ENCODE measurements around the gene GLTP. TPM values are rescaled to one million over a fixed set of nuclear protein-coding genes. Genes with fewer than 3 reads are reported as not detected.
A peak's percentile ranks its signal among the peaks of the same experiment; 100 is the strongest.
"Not testable (repeated sequence)": the region's sequence is repeated elsewhere in the genome, so short reads cannot be mapped to it uniquely, and the experiment has no call there.

Gene GLTP
- total RNA-seq, 1 donor from 2014 or later, result 45.6 TPM

DNA sequence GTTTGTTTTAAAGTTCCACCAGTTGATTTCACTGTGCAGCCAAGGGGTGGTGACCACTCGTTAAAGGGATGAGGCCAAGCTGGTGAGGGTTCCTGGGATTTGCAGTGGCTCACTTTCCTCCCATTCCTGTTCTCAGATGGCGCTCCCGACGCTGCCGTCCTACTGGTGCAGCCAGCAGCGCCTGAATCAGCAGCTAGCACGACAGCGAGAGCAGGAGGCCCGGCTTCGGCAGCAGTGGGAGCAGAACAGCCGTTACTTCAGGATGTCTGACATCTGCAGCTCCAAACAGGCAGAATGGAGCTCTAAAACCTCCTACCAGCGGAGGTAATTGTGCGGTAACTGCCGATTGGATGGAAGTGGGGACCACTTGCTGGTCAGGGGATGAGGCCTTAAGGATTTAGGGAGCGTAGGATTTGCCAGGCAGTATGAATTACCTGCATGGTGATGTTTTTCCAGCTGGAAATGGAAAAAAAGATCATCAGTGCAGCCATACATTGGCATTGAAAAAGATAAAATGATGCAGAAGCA, 22.6 kb upstream of the GLTP start:
- DNase-seq (ENCODE audit: low read depth in 2 of 2), result no peak

DNA sequence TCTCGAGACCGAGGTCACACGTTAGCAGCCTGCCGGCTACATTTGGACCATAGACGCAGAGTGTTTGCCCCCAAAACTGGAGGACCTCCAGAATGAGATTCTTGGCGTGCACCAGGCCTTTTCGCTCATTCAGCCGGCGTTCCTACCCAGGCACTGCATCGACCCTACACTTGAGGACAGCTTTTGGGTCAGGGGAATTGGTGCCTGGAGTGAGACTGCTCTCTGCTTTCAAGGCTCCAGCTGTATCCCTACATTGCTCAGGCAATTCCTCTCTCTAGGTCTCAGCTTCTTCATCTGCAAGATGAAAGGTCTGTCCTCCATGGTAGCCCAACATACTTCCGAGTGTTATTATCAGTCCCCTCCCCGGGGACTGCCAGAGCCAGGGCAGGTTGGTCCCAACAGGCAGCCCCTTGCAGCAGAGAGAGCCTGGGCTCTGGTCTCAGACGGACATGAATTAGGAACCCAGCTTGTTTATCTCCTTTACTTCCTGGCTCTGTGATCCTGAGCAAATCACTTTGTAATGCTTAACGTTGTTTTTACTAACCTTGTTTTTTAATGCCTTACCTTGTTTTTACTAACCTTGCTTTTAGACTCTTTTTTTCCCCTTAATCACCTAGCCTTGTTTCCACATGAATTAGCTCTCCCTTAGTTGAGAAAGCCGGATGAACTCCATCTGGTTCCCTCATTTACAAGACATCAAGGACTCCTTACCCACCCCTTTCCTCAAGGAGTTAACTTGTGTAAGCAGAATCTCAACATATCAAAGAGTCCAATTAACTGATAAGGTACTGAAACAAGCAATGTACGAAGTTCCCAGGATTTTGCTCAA, 20.6 kb upstream of the GLTP start:
- no peak for DNase-seq (ENCODE audit: low read depth in 2 of 2)

DNA sequence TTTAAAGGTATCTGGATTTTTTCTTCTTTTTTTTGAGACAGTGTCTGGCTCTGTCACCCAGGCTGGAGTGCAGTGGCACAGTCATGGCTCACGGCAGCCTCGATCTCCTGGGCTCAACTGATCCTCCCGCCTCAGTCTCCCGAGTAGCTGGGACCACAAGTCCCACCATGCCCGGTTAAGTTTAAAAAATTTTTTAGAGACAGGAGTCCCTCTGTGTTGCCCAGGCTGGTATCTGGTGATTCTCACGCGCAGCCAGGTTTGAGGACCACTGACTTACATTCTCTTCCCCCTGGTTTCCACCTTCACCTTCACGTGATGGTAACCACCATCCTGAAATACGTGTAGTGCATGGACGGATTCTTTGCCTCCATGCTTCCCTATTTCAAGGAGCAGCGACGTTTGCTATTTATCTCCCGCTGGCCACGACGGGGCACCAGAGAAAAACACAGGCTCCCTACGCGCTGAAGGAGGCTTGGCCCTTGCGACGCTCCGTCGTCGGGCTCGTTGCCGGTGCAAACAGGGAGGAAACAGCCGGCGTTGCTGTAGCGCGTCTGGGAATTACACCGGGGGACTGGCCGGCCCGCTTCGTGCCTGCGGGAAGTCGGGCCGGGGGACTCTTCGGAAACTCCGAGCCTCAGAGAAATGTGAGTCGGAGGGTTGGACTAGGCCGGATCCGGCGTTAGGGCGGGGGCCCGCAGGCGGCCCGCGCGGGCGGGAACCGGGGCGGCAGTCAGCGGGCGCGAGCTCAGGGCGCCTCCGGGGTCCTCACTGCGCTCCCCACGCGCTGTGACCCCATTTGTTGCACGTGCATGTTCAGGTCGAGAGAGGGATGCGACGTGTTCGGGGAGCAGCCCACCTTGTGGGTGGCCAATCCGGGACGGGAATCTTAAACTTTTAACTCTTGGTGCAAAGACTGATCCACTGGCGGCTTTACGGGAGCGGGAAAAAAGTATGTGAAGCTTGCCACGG, 19.7 kb upstream of the GLTP start, which contains the start of gene TCHP:
TCHP (plus strand) TSS at position 492 of the 969 bp plus-strand sequence. CDS start 2,753 bp downstream, outside the sequence.
- peak; percentile 73 to 92 for DNase-seq (ENCODE audit: low read depth in 2 of 2)

DNA sequence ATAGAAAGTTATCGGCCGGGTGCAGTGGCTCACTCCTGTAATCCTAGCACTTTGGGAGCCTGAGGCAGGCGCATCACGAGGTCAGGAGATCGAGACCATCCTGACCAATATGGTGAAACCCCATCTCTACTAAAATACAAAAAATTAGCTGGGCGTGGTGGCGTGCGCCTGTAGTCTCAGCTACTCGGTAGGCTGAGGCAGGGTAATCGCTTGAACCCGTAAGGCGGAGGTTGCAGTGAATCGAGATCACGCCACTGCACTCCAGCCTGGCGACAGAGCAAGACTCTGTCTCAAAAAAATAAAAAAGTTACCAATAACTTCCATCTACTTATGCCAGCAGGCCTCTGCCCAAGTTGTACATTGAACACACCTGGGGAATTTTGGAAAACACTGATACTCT, 19.0 kb upstream of the GLTP start:
- not testable (repeated sequence) for DNase-seq (ENCODE audit: low read depth in 2 of 2)

DNA sequence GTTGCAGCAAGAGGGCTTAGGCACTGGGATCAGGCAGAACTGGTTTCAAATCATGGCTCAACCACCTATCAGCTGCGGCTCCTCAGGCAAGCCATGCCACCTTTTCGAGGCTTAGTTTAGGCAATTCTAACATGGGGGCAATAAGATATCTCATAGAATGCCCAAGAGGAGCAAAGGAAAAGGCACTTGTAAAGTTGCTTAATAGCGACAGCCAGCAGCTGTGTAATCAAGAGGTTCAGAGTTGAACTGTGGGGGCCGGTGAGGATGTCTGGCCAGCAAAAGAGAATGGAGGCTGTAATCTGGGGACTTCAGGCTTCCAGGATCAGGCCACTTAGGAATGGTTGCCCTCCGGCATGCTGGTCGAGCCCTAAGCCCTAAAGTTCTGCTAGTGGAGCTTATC, 16.7 kb upstream of the GLTP start:
- no peak for DNase-seq (ENCODE audit: low read depth in 2 of 2)

DNA sequence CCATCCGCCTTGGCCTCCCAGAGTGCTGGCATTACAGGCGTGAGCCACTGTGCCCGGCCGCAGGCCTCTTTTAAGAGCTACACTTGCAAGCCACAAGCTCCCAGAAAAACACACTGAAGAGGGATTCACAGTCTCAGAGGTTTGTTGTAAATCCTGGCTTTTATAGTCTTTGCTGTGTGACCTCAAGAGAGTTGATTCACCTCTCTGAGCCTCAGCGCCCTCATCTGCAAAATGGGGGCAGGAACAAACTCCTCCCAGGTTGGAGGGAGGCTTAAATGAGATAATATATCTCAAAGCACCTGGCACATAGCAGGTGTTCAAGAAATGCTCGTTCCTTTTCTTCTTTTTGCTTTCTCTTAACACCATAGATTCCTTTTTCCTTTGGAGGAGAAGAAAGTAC, 15.8 kb upstream of the GLTP start:
- DNase-seq (ENCODE audit: low read depth in 2 of 2), result no peak

DNA sequence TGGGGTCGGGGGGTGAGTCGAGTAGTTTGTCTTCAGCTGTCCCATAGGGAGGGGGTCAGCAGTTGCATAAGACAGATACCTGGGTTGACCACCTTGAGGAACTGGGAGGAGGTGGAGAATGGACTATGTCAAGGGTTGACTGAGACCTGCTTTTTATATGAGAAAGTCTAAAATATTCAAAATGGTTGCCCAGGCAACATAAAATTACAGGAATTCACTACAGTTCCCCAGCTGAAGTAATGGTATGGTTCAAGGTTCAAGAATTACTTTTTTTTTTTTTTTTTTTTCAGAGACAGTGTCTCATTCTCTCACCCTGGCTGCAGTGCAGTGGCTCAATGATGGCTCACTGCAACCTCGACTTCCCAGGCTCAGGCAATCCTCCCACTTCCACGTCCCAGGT, 14.6 kb upstream of the GLTP start:
- no peak for DNase-seq (ENCODE audit: low read depth in 2 of 2)

DNA sequence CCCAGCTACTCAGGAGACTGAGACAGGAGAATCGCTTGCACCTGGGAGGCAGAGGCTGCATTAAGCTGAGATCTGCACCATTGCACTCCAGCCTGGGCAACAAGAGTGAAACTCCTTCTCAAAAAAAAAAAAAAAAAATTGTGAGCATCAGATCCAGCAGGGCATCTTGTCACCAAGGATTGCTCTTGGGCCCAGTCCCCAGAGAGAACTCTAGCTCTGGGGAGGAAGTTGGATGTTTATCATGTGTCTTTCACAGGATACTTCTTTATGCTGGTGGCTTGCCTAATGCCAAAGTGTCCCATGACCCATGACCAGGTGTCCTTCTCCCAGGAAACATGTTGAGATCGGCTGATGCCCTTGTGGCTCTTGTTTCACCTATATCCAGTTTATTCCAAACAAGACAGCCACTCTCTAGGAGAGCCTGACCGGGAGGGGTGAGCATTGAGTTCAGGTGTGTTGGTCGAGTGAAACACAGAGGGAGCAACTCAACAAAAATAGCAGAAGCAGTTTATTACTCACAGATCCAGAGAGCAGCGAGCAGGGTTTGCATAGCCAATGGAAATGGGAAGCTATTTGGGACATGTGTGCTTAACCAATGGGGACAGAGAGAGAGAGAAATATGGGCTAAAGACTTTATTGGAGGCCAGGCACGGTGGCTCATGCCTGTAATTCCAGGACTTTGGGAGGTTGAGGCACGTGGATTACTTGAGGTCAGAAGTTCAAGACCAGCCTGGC, 13.1 kb upstream of the GLTP start:
- no peak for DNase-seq (ENCODE audit: low read depth in 2 of 2)

DNA sequence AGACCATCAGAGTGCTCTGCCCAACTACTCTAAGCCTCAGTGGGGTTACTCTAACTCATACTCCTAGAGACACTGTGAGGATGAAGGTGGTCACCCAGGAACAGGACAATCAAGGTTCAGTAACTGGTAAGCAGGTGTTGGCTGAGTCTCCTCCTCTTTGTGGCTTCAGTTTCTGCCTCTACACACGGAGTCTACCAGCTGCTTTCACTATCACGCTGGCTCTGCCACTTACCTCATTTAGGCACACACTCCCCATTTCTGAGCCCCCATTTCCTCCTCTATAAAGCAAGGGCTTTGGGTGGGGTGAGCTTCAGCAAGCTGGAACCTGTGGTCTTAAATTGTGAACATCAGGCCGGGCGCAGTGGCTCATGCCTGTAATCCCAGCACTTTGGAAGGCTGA, 12.4 kb upstream of the GLTP start:
- DNase-seq (ENCODE audit: low read depth in 2 of 2), result no peak

DNA sequence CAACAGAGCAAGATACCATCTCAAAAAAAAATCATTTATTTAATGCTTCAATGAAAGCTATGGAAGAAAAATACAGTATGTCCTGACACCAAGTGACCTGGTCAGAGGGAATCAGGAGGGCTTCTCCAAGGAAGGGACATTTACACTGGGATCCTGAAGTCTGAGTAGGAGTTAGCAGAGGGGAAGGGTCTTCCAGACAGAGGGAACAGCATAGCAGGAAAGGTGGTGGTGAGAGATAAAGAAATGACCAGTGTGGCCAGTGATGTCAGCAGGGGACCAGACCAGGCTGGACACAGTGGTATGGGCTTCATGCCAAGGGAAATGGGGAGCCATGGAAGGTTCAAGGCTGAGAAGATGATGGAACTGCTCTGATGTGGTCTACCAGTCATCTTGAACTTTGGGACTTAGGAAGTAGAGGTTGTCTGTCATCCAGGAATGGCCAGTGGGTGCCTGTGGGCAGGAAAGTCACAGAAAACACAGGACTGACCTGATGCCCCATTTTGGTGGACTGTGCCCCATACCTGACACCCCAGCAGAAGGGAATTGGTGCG, 11.9 kb upstream of the GLTP start:
- no peak for DNase-seq (ENCODE audit: low read depth in 2 of 2)

DNA sequence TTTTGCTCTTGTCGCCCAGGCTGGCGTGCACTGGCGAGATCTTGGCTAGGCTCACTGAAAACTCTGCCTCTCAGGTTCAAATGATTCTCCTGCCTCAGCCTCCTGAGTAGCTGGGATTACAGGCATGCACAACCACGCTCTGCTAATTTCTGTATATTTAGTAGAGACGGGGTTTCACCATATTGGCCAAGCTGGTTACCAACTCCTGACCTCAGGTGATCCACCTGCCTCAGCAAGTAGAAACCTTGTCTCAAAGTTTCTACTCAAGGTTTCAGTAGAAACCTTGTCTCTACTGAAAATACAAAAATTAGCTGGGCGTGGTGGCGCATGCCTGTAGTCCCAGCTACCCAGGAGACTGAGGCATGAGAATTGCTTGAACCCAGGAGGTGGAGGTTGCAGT, 11.4 kb upstream of the GLTP start:
- not testable (repeated sequence) for DNase-seq (ENCODE audit: low read depth in 2 of 2)

DNA sequence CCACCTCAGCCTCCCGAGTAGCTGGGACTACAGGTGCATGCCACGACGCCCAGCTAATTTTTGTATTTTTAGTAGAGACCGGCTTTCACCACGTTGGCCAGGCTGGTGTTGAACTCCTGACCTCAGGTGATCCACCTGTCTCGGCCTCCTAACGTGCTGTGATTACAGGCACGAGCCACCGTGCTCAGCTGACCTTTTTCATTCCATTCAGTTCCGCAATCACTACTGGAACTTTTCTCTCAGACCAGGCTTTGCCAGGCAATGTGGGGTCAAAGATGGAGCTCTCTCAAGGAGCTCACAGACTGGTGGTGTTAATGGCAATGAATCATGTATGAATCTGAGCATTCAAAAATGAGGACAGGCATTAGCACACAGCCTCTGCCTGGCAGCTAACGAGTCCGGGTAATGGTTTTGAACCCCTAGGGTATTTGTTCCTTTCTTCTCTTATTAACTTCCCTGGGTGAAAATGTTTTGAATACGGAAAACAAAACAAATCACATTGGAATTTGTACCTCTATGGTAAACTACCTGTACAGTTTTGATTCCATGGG, 10.4 kb upstream of the GLTP start:
- DNase-seq (ENCODE audit: low read depth in 2 of 2), result no peak

DNA sequence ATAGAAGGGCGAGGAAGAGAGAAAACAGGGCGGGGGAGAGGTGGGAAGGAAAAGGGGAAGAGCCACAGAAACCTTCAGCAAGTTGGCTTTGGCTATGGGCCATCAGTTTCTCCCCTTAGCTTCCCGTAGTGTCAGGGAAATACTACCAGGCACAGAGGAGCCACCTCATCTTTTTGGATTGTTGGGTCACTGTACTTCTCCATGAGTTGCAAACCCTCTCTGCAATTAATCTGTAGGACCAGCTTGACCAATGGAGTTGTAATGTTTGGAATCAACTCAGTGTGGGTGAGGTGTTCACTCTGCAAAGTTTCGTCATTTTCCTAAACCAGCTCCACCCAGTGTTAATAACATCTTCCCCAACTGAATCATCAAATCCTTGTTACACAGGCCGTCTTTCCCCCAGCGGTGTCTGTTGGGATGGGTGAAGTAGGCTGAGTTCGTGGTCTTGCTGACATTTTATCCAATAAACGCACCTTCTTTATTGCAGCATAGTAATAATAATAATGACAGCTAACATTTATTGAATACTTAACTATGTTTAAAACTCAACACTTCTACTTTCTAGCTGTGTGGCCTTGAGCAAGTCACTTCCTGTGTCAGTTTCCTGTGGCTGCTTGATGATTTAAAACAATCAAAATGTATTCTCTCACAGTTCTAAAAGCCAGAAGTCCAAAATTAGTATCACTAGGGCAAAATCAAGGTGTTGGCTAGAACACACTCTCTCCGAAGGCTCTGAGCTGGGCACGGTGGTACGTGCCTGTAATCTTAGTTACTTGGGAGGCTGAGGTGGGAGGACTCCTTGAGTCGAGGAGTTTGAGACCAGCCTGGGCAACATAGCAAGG, 8.1 kb upstream of the GLTP start:
- peak in 1 of 2 donors; percentile 80 for DNase-seq (ENCODE audit: low read depth in 2 of 2)

DNA sequence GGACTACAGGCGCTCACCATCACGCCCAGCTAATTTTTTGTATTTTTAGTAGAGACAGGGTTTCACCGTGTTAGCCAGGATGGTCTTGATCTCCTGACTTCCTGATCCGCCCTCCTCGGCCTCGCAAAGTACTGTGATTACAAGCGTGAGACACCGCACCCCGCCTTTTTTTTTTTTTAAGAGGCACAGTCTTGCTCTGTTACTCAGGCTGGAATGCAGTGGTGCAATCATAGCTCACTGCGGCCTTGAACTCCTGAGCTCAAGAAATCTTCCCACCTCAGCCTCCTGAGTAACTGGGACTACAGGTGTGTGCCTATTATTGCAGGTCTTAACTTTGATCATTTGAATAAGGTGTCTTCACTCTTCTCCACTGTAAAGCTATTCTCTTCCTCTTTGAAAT, 5.3 kb upstream of the GLTP start:
- no peak for DNase-seq (ENCODE audit: low read depth in 2 of 2)

DNA sequence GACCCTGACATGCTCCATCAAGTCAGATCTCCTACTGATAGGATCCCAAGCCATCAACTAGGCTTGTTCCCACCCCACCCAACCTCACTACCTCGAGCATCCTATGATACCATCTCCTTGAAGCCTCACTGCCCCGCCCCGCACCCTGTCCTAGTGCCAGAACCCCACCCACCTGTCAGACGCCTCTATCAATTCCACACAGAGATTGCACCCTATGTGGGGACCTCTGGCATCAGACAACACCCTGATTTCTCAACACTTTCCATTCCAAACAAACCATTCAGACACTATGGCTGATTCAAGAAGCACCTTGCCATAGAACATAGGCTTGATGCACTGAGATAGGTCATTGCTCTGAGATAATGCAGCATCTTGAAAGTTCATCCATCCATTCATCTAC, 3.1 kb upstream of the GLTP start:
- DNase-seq (ENCODE audit: low read depth in 2 of 2), result no peak

DNA sequence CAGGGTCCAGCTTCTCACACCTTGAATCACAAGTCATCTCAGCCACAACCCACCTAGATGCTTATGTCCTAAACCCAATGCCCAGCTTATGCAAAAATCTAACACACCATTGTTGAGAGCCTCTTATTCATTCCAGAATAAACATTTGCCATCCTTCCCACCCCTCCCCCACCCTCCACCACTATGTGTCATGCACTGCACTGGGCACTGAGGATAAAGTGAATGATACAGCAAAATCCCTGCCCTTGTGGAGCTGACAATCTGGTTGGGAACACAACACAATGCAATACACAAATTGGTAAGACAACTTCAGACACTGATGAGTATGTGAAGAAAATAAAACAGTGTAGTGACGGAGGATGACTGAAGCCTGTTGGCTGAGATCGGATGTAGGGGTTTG, 1.4 kb upstream of the GLTP start:
- DNase-seq (ENCODE audit: low read depth in 2 of 2), result peak in 1 of 2 donors; percentile 13

DNA sequence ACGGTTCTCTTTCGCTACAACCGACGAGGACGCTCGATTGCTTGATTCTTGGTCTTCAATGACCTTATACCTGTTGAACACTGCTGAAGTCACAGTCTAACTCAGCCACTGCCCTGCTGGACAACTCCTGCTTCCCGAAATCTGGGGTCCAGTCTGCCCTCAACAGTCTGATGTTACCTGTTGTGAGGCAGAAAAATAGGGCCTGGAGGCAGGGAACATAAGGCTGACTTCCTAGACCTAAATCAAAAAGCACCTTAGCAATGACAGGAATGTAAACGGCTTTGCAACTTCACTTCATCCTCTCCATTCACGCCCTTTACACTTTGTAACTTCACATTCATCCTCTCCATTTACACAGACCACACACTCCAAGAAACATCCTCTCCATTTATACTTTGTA, 597 bp upstream of the GLTP start:
- no peak for DNase-seq (ENCODE audit: low read depth in 2 of 2)

DNA sequence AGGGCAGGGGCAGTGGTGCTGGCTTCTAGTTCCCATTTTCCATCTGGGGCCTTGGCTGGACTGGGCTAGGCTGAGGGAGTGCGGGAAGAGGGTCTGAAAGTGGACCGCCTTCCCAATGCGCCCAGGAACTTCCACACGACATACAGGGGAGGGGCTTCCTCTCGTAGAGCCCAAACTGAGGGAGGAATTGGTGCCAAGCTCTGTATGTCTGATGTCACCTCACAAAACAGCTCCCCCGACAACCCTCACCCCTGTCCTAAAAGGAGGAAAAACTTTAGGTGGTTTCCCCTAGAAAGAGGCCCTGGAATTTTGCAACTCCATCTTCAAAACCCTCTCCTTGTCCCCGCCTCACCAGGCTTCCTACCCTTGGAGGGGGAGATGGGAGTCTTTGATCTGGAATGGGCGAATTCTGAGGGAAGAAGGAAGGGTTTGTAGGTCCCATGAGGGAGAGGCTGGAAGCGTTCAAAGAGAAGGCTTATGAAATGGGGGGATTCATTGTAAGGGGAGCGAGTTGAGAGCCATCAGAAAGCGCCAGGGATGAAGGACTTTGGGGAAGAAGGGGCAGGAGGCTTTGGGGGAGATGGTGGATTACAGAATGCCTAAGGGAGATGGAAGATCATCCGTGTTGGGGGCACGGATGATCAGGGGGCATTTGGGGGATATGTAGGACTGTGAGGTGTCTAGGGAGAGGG, 844 bp downstream of the GLTP start:
- DNase-seq (ENCODE audit: low read depth in 2 of 2), result peak in 1 of 2 donors; percentile 13

DNA sequence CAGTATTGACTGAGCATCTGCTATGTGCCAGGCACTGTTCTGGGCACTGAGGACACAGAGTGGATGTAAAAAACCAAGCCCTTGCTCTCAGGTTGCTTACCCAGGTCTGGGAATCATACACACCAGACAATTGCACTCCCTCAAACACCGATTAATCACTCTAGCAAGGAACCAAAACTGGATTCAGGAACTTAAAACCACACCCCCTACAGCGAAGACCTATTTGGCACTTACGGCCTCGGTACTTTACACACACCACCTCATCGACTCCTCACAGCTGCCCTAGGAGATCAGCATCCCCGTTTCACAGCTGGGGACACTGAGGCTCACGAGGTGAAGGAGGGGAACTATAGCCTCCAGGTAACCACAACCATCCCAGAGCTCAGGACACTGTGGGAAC, 1.6 kb downstream of the GLTP start:
- DNase-seq (ENCODE audit: low read depth in 2 of 2), result no peak

Measured in dermis microvascular lymphatic vessel endothelial cell (primary cell).